GM12878 (cell line): ENCODE results near the gene IDI1. TPM values are rescaled to one million over a fixed set of nuclear protein-coding genes. Genes with fewer than 3 reads are reported as not detected.

Source experiments
- ATAC-seq: fragments of 200-7000 bp; cut with Tn5 transposase; 3 replicates; pipeline ENCODE4 v1.9.1; 2020; ENCODE audit warnings: mild to moderate bottlenecking, moderate library complexity
- BruUV-seq: library from RNA; stranded (reverse); fragments of 400-500 nt; replicated peaks from 2 replicates; lab custom pipeline; 2021; lab: Mats Ljungman, UMichigan
- CTCF ChIA-PET: fragments of 300-600 bp; sonication (Branson Sonifier 250); formaldehyde crosslinking; extraction: SDS; loops from one replicate; lab custom pipeline; 2021; ENCODE audit warnings: inconsistent platforms; lab: Yijun Ruan, JAX
- POLR2A ChIA-PET: fragments of 350-600 bp; formaldehyde crosslinking; extraction: SDS; loops from one replicate; lab custom pipeline; 2021; ENCODE audit warnings: inconsistent platforms; lab: Charles Lee
- RAD21 ChIA-PET: fragments of 300-600 bp; sonication (Branson Sonifier 250); formaldehyde crosslinking; loops from one replicate; lab custom pipeline; 2023; ENCODE audit warnings: antibody characterized with exemption; ENCODE audit not compliant: unreplicated experiment; lab: Charles Lee
- SMC1A ChIA-PET: fragments of 300-600 bp; sonication (Branson Sonifier 250); formaldehyde crosslinking; loops from one replicate; lab custom pipeline; 2023; ENCODE audit not compliant: unreplicated experiment, uncharacterized antibody; lab: Charles Lee
- DNase-seq: peaks from one replicate; pipeline ENCODE4 v3.0.0-alpha.2; 2011; ENCODE audit warnings: low read depth, low spot score
- FAIRE-seq: peaks from 3 replicates; lab custom pipeline; 2011; peaks lifted over from hg19 to GRCh38; lab: Jason Lieb, UNC
- H2AFZ ChIP-seq: 2 replicates; pipeline ENCODE4 v1.6.0; 2011; ENCODE audit warnings: low read depth, low read length, control low read depth; ENCODE audit not compliant: control insufficient read depth
- H3K27ac ChIP-seq: 2 replicates; pipeline ENCODE4 v1.5.1; 2011; ENCODE audit warnings: control low read depth; ENCODE audit not compliant: control insufficient read depth, insufficient read depth
- H3K27me3 ChIP-seq, 2 experiments: replicated peaks in 1 of 2; 2 replicates each; pipeline versions ENCODE4 v1.6.0 to v1.6.1; 2011; ENCODE audit warnings: low read length in 1 of 2; ENCODE audit not compliant: control insufficient read depth in 2 of 2, insufficient read depth in 2 of 2
- H3K36me3 ChIP-seq, 2 experiments: 2 replicates each; pipeline ENCODE4 v1.5.1; 2011; ENCODE audit warnings: low read length in 1 of 2; ENCODE audit not compliant: control insufficient read depth in 2 of 2, insufficient read depth in 2 of 2
- H3K4me1 ChIP-seq: 2 replicates; pipeline ENCODE4 v1.6.1; 2011; ENCODE audit warnings: mild to moderate bottlenecking, low read length, moderate library complexity, mixed read lengths; ENCODE audit not compliant: control insufficient read depth, insufficient read depth
- H3K4me2 ChIP-seq: 2 replicates; pipeline ENCODE4 v1.6.0; 2011; ENCODE audit warnings: control low read depth; ENCODE audit not compliant: control insufficient read depth, insufficient read depth
- H3K4me3 ChIP-seq: fragments of 200-600 bp; sonication (generic); 2 replicates; pipeline ENCODE4 v1.5.1; 2016
- H3K79me2 ChIP-seq: 2 replicates; pipeline ENCODE4 v1.6.0; 2011; ENCODE audit warnings: low read length; ENCODE audit not compliant: control insufficient read depth, insufficient read depth
- H3K9ac ChIP-seq: 2 replicates; pipeline ENCODE4 v1.8.0; 2011; ENCODE audit warnings: low read length, control low read depth, mixed read lengths; ENCODE audit not compliant: control insufficient read depth, insufficient read depth
- H3K9me3 ChIP-seq: replicated peaks from 3 replicates; pipeline ENCODE4 v1.5.1; 2011; ENCODE audit warnings: mild to moderate bottlenecking, low read length; ENCODE audit not compliant: control insufficient read depth, insufficient read depth
- H4K20me1 ChIP-seq: 2 replicates; pipeline ENCODE4 v1.6.0; 2011; ENCODE audit not compliant: control insufficient read depth, insufficient read depth
- CEBPB ChIP-seq, 2 experiments: fragments of 150-350 bp in 1 of 2; IDR thresholded peaks; 2 replicates each; pipeline ENCODE4 v1.6.1; 2012 to 2014; ENCODE audit warnings: low read depth in 2 of 2, low read length in 2 of 2, borderline replicate concordance in 1 of 2, inconsistent platforms in 1 of 2
- CREM ChIP-seq: IDR thresholded peaks from 2 replicates; pipeline ENCODE4 v1.6.1; 2014; ENCODE audit warnings: antibody characterized with exemption, low read depth
- E2F8 ChIP-seq: fragments of 450-650 bp; IDR thresholded peaks from 2 replicates; pipeline ENCODE4 v1.6.1; 2018; ENCODE audit warnings: mild to moderate bottlenecking, low read depth, moderate library complexity; ENCODE audit not compliant: partially characterized antibody
- E4F1 ChIP-seq: fragments of 450-650 bp; IDR thresholded peaks from 2 replicates; pipeline ENCODE4 v1.6.1; 2018; ENCODE audit warnings: borderline replicate concordance, mild to moderate bottlenecking; ENCODE audit not compliant: partially characterized antibody
- EP300 ChIP-seq, 2 experiments: fragments of 150-350 bp in 1 of 2; IDR thresholded peaks; 2 replicates each; pipeline ENCODE4 v1.6.1; 2011 to 2012; ENCODE audit warnings: low read depth in 2 of 2, low read length in 2 of 2, borderline replicate concordance in 1 of 2, improper control_type of control experiment in 1 of 2, inconsistent platforms in 1 of 2; ENCODE audit not compliant: control insufficient read depth in 1 of 2
- GATAD2B ChIP-seq: fragments of 450-650 bp; conservative IDR thresholded peaks from 2 replicates; pipeline ENCODE4 v1.6.1; 2017; ENCODE audit warnings: low read depth, mild to moderate bottlenecking, moderate library complexity
- IRF3 ChIP-seq: fragments of 450-650 bp; IDR thresholded peaks from 2 replicates; pipeline ENCODE4 v1.6.1; 2014; ENCODE audit warnings: mild to moderate bottlenecking
- JUNB ChIP-seq: IDR thresholded peaks from 2 replicates; pipeline ENCODE4 v1.6.1; 2016; ENCODE audit warnings: antibody characterized with exemption, mild to moderate bottlenecking
- KDM1A ChIP-seq: fragments of 200-600 bp; sonication (generic); IDR thresholded peaks from 2 replicates; pipeline ENCODE4 v1.6.1; 2016; ENCODE audit warnings: borderline replicate concordance
- RB1 ChIP-seq: fragments of 450-650 bp; formaldehyde crosslinking; IDR thresholded peaks from 2 replicates; pipeline ENCODE4 v1.6.1; 2017; ENCODE audit warnings: mild to moderate bottlenecking, borderline replicate concordance
- SIN3A ChIP-seq: IDR thresholded peaks from 2 replicates; pipeline ENCODE4 v1.6.1; 2012; ENCODE audit warnings: low read depth, low read length, improper control_type of control experiment
- STAT3 ChIP-seq: IDR thresholded peaks from 2 replicates; pipeline ENCODE4 v1.6.1; 2011; ENCODE audit warnings: low read depth, low read length, improper control_type of control experiment
- TCF3 ChIP-seq: IDR thresholded peaks from 2 replicates; pipeline ENCODE4 v1.6.1; 2012; ENCODE audit warnings: low read depth, mild to moderate bottlenecking, low read length, borderline replicate concordance; ENCODE audit not compliant: insufficient read depth
- USF2 ChIP-seq: IDR thresholded peaks from 2 replicates; pipeline ENCODE4 v1.6.1; 2011; ENCODE audit warnings: low read depth, low read length, improper control_type of control experiment, borderline replicate concordance
- ZNF217 ChIP-seq: fragments of 450-650 bp; IDR thresholded peaks from 2 replicates; pipeline ENCODE4 v1.6.1; 2017; ENCODE audit warnings: antibody characterized with exemption, mild to moderate bottlenecking
- WGBS: methylation state at CpG from one replicate; pipeline ENCODE4 v1.1.6; 2016; ENCODE audit warnings: low lambda C conversion rate; ENCODE audit not compliant: insufficient replicate concordance, insufficient coverage; ENCODE audit errors: missing lambda C conversion rate; 5-methylcytosine and 5-hydroxymethylcytosine counted together
- in situ Hi-C: fragments of 300-500 bp; cut with MboI; formaldehyde crosslinking; loops from 9 replicates; pipeline ENCODE4 v1.14.3; 2018; ENCODE audit warnings: mixed read lengths
- intact Hi-C: fragments of 100-400 bp; cut with micrococcal nuclease; formaldehyde crosslinking; loops from one replicate; pipeline ENCODE4 v1.14.2; 2022; ENCODE audit not compliant: unreplicated experiment
- polyA plus RNA-seq, 11 experiments: library from polyadenylated mRNA; depleted of rRNA in 4 of 11; unstranded in 6 of 11; stranded (reverse) in 5 of 11; fragments of >200 nt; fragmentation: Nextera tagmentation in 4 of 11; fragmentation: Illumina TruSeq in 1 of 11; extraction: Ambion mirVana in 4 of 11; extraction: Trizol in 1 of 11; gene quantifications; 1 replicate in 1 of 11; 2 replicates in 10 of 11; pipeline versions ENCODE4 v1.2.1 to v1.2.3, GENCODE V29; 2011 to 2016; ENCODE audit warnings: inconsistent platforms in 2 of 11, missing spikeins in 2 of 11, low read depth in 1 of 11
- total RNA-seq, 4 experiments: library from RNA; depleted of rRNA in 3 of 4; stranded (reverse); fragments of >200 nt in 3 of 4; fragmentation: Illumina TruSeq in 1 of 4; extraction: Trizol in 1 of 4; gene quantifications; 2 replicates each; pipeline versions ENCODE4 v1.2.1 to v1.2.3, GENCODE V29; 2013 to 2021

The IDI1 gene
- total and polyA plus RNA-seq, 10 of the 15 experiments (the other 5 are each of a cell fraction or from before 2014, with no cell fraction given) = 85.5 to 223 (median 157) TPM

- Histone ChIP-seq H2AFZ (no peak overlapping the region), H3K9ac (no peak overlapping the region), H4K20me1 (no peaks in the 10 kb centered on the region), H3K27ac (no peak overlapping the region), H3K4me3 (no peak overlapping the region), H3K4me1 (peaks cover 7% of the 10 kb centered on the region; the same call in 1 of the 2 replicates), H3K36me3 (peaks cover 24 to 26% of the 10 kb centered on the region in 2 experiments; a peak in 3 of 4 replicates), H3K4me2 (no peak overlapping the region), H3K9me3 (no peaks in the 10 kb centered on the region), H3K27me3 (no peaks in the 10 kb centered on the region), H3K79me2 (no peaks in the 10 kb centered on the region)
- intact Hi-C loops (no loop called here), in situ Hi-C loops (no loop called here)
- ChIA-PET SMC1A (interaction anchor here (1.2 kb wide), 1 partner anchor 20 kb away, joined by 3 read pairs; no protein-coding TSS in a partner anchor), RAD21 (no interaction called here), CTCF (no interaction called here), POLR2A (no interaction called here)
- FAIRE-seq (no peak), DNase-seq (no peak), ATAC-seq (no peak)
- TF ChIP-seq STAT3 (no peak), GATAD2B (no peak), E4F1 (no peak), JUNB (no peak), IRF3 (no peak), KDM1A (no peak), USF2 (no peak), ZNF217 (no peak), CREM (no peak), RB1 (no peak), EP300 (IDR thresholded peaks at IDR 0.05; ENCODE audit: borderline replicate concordance in 1 of 2, control insufficient read depth in 1 of 2, low read depth in 2 of 2, low read length in 2 of 2) (no peak), E2F8 (no peak), TCF3 (no peak), SIN3A (no peak), CEBPB (IDR thresholded peaks at IDR 0.05; ENCODE audit: borderline replicate concordance in 1 of 2, low read depth in 2 of 2, low read length in 2 of 2) (no peak)
- no TSS peak for BruUV-seq
- 99% methylated on average over 9 of the region's 9 CpGs for WGBS
Measured at GRCh38 chr10:1093696-1094095, 44.8 kb upstream of the IDI1 start.
